Sigmoid colon (tissue), 4 donors: ENCODE results near the gene DESI1.

ENCODE experiments used
- POLR2A ChIP-seq, 2 donors: fragments of 450-650 bp; IDR thresholded peaks; one replicate each; pipeline ENCODE4 v1.6.1; 2016; ENCODE audit warnings: antibody characterized with exemption in 2 of 2, mild to moderate bottlenecking in 2 of 2, moderate library complexity in 2 of 2
- POLR2AphosphoS5 ChIP-seq, 4 donors: sonication (generic); formaldehyde crosslinking; IDR thresholded peaks; one replicate each; pipeline ENCODE4 v1.6.1; 2017; ENCODE audit warnings: antibody characterized with exemption in 4 of 4
- TF ChIP-seq, protein P1 (sequence below), 4 experiments: fragments of 450-650 bp in 3 of 4; fragments of 200-600 bp in 1 of 4; IDR thresholded peaks; one replicate each; pipeline ENCODE4 v1.5.1; 2016 to 2019; ENCODE audit warnings: antibody characterized with exemption in 4 of 4, mild to moderate bottlenecking in 3 of 4, moderate library complexity in 2 of 4

DNA sequence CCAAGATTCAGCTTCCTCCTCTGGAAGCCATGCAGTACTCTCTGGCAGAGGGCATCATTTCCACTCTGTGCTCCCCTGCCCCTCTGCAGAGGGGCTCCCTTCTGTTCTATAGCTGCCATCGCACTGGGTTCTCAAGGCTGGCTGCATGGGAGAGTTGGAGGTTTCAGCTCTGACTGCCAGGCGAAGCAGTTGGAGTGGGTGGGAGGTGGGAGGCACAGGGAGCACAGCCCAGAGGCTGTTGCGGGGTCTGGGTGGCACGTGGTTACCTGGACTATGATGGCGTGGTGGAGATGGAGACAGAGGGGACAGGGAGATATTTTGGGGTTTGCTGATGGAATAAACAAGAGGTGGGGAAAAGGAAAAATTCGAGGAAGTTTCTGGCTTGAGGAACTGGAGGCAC is 36.0 kb downstream of the DESI1 start:
- TF ChIP-seq POLR2AphosphoS5 (IDR thresholded peaks at IDR 0.05) (no peak), POLR2A (IDR thresholded peaks at IDR 0.05) (no peak)
- TF ChIP-seq, protein P1, sequence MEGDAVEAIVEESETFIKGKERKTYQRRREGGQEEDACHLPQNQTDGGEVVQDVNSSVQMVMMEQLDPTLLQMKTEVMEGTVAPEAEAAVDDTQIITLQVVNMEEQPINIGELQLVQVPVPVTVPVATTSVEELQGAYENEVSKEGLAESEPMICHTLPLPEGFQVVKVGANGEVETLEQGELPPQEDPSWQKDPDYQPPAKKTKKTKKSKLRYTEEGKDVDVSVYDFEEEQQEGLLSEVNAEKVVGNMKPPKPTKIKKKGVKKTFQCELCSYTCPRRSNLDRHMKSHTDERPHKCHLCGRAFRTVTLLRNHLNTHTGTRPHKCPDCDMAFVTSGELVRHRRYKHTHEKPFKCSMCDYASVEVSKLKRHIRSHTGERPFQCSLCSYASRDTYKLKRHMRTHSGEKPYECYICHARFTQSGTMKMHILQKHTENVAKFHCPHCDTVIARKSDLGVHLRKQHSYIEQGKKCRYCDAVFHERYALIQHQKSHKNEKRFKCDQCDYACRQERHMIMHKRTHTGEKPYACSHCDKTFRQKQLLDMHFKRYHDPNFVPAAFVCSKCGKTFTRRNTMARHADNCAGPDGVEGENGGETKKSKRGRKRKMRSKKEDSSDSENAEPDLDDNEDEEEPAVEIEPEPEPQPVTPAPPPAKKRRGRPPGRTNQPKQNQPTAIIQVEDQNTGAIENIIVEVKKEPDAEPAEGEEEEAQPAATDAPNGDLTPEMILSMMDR (IDR thresholded peaks at IDR 0.05): no peak
